ENCODE data around the gene TRIM47. TPM values are rescaled to one million over a fixed set of nuclear protein-coding genes. Genes with fewer than 3 reads are reported as not detected.

Gene TRIM47
- total RNA-seq, 2 experiments from 2014 or later = 33.9 to 43.4 TPM

DNA sequence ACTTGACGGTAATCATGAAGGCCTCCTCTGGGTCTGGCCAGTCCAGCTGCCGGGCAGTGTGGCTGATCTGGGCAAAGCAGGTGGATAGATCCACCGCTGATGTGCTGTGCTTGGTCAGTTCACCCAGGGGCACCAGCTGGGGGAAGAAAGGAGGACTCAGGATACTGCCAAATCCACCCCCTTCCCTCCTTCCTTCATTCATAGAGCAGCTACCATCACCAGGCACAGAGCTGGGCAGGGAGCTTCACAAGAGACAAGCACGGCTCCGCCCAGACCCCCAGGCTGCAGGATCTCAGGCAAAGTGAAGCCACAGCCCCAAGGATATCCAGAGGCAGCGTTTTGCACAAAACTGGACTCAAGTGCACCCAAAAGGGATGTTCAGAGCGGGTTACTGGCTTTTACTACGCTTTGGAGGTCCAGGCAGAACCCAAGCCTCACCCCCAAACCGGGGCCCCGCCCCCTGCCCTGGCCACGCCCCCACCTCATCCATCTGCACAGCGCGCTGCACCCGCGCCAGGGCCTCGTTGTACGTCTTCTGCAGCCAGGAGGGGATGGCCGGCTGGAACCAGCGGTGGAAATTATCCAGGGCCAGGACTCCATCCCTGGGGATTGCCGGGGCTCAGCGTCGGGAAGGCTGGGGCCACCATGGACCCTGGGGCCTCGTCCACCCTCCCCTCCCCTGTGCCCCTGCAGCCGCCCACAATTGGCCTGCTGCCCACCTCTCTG, 43.3 kb downstream of the TRIM47 start:
- peak overlapping the region; percentile 69 for H3K27ac Mint-ChIP-seq
- H3K36me3 Mint-ChIP-seq (ENCODE audit: low read depth) = peaks cover 46% of the 10 kb centered on the region
- CTCF ChIA-PET = interaction anchor here (0.8 to 5.2 kb wide), 3 partner anchors 12 to 26 kb away, joined by 3 to 48 read pairs (median 3); partner anchors contain the start of gene UNC13D

DNA sequence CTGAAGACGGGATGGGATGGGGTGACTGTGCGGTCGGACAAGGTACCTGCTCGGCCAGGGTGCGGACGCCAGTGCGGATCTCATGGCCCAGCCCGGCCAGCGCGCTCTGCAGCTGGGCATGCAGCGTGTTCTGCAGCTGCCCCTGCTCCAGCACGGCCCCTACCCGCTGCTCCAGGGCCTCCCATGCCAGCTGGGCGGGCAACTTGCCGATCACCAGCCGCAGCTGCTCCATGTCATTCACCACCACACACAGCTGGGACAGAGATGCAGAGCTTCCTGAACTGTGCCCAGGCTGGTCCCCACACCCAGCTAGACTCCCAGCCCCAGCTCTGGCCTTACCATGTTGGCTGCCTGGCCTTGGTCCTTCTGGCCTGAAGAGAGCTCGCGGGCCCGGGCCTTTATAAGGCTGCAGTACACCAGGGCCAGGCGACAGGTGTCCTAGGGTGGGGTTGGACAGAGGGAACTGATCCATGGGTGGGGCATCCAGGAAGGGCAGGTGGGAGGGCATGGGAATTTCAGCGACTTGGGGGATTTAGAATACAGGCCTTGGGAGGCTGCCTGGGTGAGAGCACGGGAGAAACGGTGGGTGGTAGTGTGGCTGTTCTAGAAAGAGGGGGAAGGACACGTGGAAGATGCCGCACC, 44.0 kb downstream of the TRIM47 start:
- CTCF ChIA-PET = interaction anchor here (5.2 kb wide), 1 partner anchor 13 kb away, joined by 48 read pairs; the partner anchor contains the start of gene UNC13D
- POLR2A ChIA-PET = interaction anchor here (1.4 kb wide), 1 partner anchor 55 kb away, joined by 4 read pairs; a partner anchor contains a TSS
- Mint-ChIP-seq H3K4me1 (peaks cover 30% of the 10 kb centered on the region), H3K9me3 (no peaks in the 10 kb centered on the region), H3K4me3 (no peak overlapping the region), H3K27ac (peak overlapping the region; percentile 91), H3K36me3 (ENCODE audit: low read depth) (peaks cover 48% of the 10 kb centered on the region), H3K27me3 (no peaks in the 10 kb centered on the region)
- no peak for DNase-seq

More for the DNA sequence above, 43.3 kb downstream of the TRIM47 start:
- no peak overlapping the region for H3K4me3 Mint-ChIP-seq
- no peaks in the 10 kb centered on the region for H3K9me3 Mint-ChIP-seq
- no peaks in the 10 kb centered on the region for H3K27me3 Mint-ChIP-seq
- H3K4me1 Mint-ChIP-seq = peaks cover 30% of the 10 kb centered on the region
- no peak for DNase-seq
- POLR2A ChIA-PET = no interaction called here

DNA sequence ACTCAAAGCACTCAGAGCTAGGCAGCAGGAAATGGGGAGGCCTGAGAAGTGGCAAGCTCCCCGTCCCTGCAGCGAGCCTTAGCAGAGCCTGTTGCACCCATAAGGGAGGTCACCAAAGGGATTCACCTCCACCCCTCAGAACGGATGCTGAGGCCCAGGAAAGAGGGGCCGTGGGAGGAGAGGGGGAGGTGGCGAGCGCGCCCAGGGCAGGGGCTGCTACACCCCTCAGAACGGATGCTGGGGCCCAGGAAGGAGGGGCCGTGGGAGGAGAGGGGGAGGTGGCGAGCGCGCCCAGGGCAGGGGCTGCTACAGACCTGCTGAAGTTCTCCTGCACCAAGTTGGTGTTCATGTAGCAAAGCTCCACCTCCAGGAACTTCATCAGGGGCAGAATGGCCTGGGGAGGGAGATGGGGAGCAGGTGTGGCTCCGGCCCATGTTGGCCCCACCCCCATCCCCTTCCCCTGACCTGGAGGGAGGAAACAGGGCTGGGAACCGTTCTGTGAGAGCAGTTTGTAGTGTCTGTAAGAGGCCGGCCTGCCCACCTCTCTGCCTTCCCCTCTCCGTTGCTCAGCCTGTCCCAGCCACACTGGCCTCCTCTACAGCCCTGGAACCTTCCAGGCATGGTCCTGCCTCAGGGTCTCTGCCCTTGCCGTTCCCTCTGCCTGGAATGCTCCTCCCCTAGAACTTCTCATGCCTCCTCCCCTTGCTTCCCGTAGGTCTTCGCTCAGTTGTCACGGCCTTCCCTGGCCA, 45.6 kb downstream of the TRIM47 start:
- H3K27ac Mint-ChIP-seq = peak overlapping the region; percentile 91
- H3K9me3 Mint-ChIP-seq = no peaks in the 10 kb centered on the region
- POLR2A ChIA-PET = interaction anchor here (0.6 to 1.6 kb wide), 5 partner anchors 10 to 64 kb away, joined by 3 to 5 read pairs (median 4); partner anchors contain the start of genes TRIM65 and WBP2
- peak overlapping the region; percentile 51 for H3K4me3 Mint-ChIP-seq
- peak; percentile 52 for DNase-seq
- H3K4me1 Mint-ChIP-seq = peaks cover 37% of the 10 kb centered on the region
- CTCF ChIA-PET = interaction anchor here (1.6 to 5.2 kb wide), 3 partner anchors 14 to 46 kb away, joined by 3 to 48 read pairs (median 6); partner anchors contain the start of genes TRIM47, UNC13D and WBP2
- H3K36me3 Mint-ChIP-seq (ENCODE audit: low read depth) = peaks cover 44% of the 10 kb centered on the region
- H3K27me3 Mint-ChIP-seq = no peaks in the 10 kb centered on the region

DNA sequence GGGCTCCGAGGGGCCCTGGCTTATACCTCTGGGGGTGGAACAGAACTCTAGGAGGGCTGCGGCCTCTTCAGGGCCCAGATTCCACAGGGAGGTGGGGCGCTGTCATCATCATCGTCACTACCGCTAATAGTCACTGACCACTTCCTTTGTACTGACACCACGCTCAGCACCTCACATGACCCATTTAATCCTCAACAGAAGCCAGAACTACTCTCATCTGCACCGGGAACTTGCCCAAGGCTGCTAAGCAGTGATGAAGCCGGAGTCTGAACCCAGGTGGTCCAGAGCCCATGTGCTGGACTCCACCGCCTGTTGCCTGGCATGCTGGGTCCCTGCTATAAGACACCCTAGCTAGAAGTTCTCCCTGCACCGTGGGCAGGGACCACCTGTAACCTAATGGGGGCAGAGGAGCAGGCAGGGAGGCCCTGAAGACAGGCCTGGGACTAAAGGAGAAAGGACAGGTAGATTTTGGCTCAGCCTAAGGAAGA, 46.2 kb downstream of the TRIM47 start:
- ChIA-PET POLR2A (interaction anchor here (1.0 to 1.6 kb wide), 2 partner anchors 23 to 56 kb away, joined by 4 to 5 read pairs; partner anchors contain the start of gene WBP2), CTCF (interaction anchor here (1.6 to 5.2 kb wide), 3 partner anchors 15 to 46 kb away, joined by 3 to 48 read pairs (median 6); partner anchors contain the start of genes TRIM47, UNC13D and WBP2)
- no peaks in the 10 kb centered on the region for H3K27me3 Mint-ChIP-seq
- H3K4me1 Mint-ChIP-seq = peaks cover 42% of the 10 kb centered on the region
- peak overlapping the region; percentile 91 for H3K27ac Mint-ChIP-seq
- no peaks in the 10 kb centered on the region for H3K9me3 Mint-ChIP-seq
- DNase-seq = peak; percentile 54
- H3K36me3 Mint-ChIP-seq (ENCODE audit: low read depth) = peaks cover 40% of the 10 kb centered on the region
- H3K4me3 Mint-ChIP-seq = peak overlapping the region; percentile 51

DNA sequence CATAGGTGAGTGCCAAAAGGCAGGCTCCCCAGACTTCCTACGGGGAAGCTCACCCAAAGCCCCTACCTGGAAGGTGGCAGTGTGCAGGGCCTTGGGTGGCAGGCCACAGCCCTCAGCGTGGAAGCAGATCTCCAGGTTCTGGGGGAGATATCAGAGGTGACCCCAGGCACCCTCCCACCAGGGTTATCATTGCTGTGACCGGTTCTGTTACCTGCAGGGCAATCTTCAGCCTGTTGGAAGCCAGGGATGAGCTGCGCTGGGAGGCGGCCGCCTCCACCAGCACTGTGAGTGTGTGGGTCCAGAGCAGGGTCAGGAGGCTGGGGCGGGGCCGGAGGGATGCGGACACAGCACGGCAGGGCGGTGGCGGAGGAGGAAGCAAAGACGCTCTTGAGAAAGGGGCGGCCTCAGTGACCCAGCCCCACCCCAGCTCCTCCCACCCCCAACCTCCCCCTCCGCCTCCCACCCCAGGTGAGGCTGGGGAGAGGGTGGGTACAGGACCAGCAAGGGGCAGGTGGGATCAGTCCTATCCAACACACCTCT, 47.3 kb downstream of the TRIM47 start:
- Mint-ChIP-seq H3K27ac (peak overlapping the region; percentile 36), H3K4me1 (peaks cover 48% of the 10 kb centered on the region), H3K36me3 (ENCODE audit: low read depth) (peaks cover 42% of the 10 kb centered on the region), H3K4me3 (no peak overlapping the region), H3K27me3 (no peaks in the 10 kb centered on the region), H3K9me3 (no peaks in the 10 kb centered on the region)
- DNase-seq = no peak
- CTCF ChIA-PET = interaction anchor here (1.0 to 1.9 kb wide), 7 partner anchors 13 to 37 kb away, joined by 3 to 10 read pairs (median 5); partner anchors contain the start of gene UNC13D
- POLR2A ChIA-PET = no interaction called here

DNA sequence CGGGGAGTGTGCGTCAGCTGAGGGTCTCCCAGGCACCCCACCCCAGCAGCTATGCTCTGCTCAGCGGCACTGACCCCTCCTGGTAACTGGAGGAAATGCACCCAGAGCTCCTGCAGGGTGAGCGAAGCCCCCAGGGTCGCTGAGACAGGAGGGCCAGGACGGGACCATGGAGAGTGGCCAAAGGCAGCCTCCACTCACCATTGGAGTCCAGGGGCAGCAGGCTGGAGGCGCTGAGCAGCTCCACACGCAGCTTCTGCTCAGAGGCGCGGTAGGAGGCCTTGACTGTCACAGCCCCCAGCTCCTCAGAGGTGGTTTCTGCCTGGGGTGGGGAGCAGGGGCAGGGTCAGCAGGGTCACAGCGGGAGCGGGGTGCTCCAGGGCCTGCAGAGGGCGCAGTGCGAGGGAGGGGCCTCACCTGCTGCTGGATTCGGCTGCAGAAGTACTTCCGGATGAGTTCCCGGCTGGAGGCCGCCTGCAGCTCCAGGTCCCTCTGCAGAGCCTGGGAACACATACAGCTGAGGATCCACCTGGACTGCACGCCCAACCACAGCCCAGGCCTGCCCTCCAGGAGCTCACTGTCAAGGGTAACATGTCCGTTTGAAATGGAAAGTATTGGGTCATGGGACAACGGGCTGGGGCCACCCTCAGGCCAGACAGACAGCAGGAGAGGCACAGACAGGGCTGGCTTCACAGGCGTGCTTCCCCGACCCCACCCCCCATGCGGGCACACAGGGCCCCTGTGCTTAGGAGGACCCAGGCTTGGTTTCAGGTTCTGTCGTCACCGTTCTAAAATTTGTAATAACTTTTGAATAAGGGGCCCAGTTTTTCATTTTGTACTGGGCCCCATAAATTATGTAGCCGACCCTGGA, 48.0 kb downstream of the TRIM47 start:
- POLR2A ChIA-PET = interaction anchor here (0.5 to 0.6 kb wide), 2 partner anchors 50 to 66 kb away, joined by 3 read pairs; no protein-coding TSS in a partner anchor
- peak; percentile 25 for DNase-seq

DNA sequence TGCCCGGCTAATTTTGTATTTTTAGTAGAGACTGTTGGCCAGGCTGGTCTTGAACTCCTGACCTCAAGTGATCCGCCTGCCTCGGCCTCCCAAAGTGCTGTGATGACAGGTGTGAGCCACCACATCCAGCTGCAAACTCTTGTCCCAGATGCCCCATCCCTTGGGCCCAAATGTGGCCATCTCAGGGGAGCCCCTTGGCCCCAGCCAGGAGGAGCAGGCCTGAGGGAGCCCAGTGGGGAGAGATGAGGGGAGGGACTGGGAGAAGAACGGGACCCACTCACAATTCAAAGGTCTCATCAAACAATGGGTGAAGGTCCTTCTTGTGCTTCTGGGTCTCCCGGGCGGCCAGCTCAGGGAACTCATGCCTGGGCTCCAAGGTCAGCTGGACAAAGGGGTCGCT, 48.6 kb downstream of the TRIM47 start:
- DNase-seq = no peak
- ChIA-PET CTCF (interaction anchor here (0.5 to 1.9 kb wide), 19 partner anchors 9 to 225 kb away, joined by 3 to 10 read pairs (median 4); partner anchors contain the start of genes GALK1 and UNC13D), POLR2A (interaction anchor here (0.5 kb wide), 1 partner anchor 66 kb away, joined by 3 read pairs; no protein-coding TSS in a partner anchor)
- no peaks in the 10 kb centered on the region for H3K27me3 Mint-ChIP-seq
- no peak overlapping the region for H3K4me3 Mint-ChIP-seq
- no peaks in the 10 kb centered on the region for H3K9me3 Mint-ChIP-seq
- peak overlapping the region; percentile 64 for H3K27ac Mint-ChIP-seq
- H3K36me3 Mint-ChIP-seq (ENCODE audit: low read depth) = peaks cover 40% of the 10 kb centered on the region
- H3K4me1 Mint-ChIP-seq = peaks cover 45% of the 10 kb centered on the region

More for the DNA sequence above, 48.0 kb downstream of the TRIM47 start:
- Mint-ChIP-seq H3K4me3 (no peak overlapping the region), H3K27ac (peak overlapping the region; percentile 64), H3K9me3 (no peaks in the 10 kb centered on the region), H3K27me3 (no peaks in the 10 kb centered on the region), H3K36me3 (ENCODE audit: low read depth) (peaks cover 42% of the 10 kb centered on the region), H3K4me1 (peaks cover 48% of the 10 kb centered on the region)
- CTCF ChIA-PET = interaction anchor here (0.5 to 1.9 kb wide), 21 partner anchors 9 to 225 kb away, joined by 3 to 10 read pairs (median 4); partner anchors contain the start of genes GALK1 and UNC13D

DNA sequence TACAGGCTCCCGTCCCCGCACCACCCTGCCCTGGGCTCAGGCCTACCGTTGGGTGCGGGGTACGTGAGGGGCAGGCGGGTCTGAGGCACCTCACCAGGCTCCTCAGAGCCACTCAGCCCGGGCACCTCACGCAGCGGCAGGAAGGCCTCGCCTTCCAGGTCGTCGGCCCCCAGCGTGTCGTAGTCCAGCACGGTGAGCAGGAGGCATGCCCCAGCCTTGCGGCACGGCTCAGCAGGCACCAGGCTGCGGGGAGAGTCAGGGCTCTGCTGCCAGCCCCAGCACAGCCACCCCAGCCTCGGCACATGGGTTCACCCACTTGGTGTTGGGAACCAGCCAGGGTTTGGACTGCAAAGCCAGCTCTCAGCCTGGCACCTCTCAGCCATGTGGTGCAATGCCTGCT, 49.6 kb downstream of the TRIM47 start:
- ChIA-PET CTCF (interaction anchor here (0.7 kb wide), 1 partner anchor 11 kb away, joined by 3 read pairs; no protein-coding TSS in a partner anchor), POLR2A (interaction anchor here (0.5 kb wide), 1 partner anchor 140 kb away, joined by 3 read pairs; no protein-coding TSS in a partner anchor)
- H3K27ac Mint-ChIP-seq = peak overlapping the region; percentile 5
- H3K27me3 Mint-ChIP-seq = no peaks in the 10 kb centered on the region
- no peaks in the 10 kb centered on the region for H3K9me3 Mint-ChIP-seq
- peaks cover 31% of the 10 kb centered on the region for H3K36me3 Mint-ChIP-seq (ENCODE audit: low read depth)
- H3K4me1 Mint-ChIP-seq = peaks cover 36% of the 10 kb centered on the region
- H3K4me3 Mint-ChIP-seq = no peak overlapping the region
- DNase-seq = no peak

DNA sequence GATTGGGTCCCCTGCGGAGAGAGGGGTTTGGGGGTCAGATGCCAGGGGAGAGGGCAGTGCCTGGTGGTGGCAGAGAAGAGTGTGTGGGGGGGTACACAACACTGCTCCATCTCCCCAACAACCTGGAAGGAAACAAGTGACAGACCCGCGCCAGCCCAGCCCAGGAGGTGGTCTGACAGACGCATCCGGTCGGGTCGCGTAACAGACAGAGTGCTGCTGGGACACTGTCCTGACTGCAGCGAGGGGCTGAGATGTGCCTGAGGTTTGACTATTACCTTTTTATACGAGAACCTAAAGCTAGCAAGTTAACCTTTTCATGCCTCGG, 50.3 kb downstream of the TRIM47 start:
- peaks cover 29% of the 10 kb centered on the region for H3K4me1 Mint-ChIP-seq
- POLR2A ChIA-PET = interaction anchor here (0.5 kb wide), 1 partner anchor 139 kb away, joined by 3 read pairs; no protein-coding TSS in a partner anchor
- no peak for DNase-seq
- H3K36me3 Mint-ChIP-seq (ENCODE audit: low read depth) = peaks cover 26% of the 10 kb centered on the region
- H3K9me3 Mint-ChIP-seq = no peaks in the 10 kb centered on the region
- H3K4me3 Mint-ChIP-seq = peak overlapping the region; percentile 56
- peak overlapping the region; percentile 91 for H3K27ac Mint-ChIP-seq
- no peaks in the 10 kb centered on the region for H3K27me3 Mint-ChIP-seq
- CTCF ChIA-PET = interaction anchor here (0.5 to 3.3 kb wide), 9 partner anchors 9 to 244 kb away, joined by 3 to 14 read pairs (median 4); no protein-coding TSS in a partner anchor

DNA sequence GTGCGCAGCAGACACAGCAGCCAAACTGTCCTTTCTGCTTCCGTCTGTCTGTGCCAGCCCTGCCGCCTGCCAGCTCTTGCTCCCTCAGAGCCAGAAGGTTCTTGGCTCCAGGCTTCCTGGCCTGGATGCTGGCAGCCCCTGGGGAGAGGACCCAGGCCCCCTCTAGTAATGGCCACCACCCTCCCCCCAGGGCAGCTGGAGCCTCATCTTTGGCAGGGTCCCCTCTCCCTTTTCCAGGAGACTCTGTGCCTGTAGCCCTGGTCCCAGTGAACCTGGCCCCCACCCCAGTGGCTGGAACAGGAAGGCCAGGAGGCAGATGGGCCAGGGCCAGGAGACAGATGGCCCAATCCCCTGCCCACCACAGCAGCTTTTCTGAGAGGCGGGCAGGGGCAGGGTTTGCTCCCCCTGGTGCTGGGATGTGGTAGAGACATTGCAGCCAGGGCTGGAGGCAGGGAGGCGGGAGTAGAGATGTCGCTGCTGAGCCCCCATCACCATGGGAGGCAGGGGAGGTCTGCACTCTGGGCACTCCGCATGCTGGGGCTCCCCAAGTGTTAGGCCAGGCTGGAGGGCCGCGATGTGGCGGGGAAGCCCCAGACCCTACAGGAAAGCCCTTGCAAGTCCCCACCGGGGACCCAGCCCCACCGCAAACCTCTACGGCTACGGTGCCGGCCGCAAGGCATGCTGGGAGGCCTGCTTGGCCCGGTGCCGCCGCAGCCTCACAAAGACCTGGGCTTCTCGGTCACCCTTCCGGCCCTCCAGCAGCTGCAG, 50.9 kb downstream of the TRIM47 start:
- POLR2A ChIA-PET = interaction anchor here (0.5 kb wide), 1 partner anchor 51 kb away, joined by 3 read pairs; no protein-coding TSS in a partner anchor
- CTCF ChIA-PET = interaction anchor here (0.5 to 3.3 kb wide), 12 partner anchors 9 to 243 kb away, joined by 3 to 14 read pairs (median 5); partner anchors contain the start of gene UNC13D
- peaks cover 24% of the 10 kb centered on the region for H3K36me3 Mint-ChIP-seq (ENCODE audit: low read depth)
- H3K4me3 Mint-ChIP-seq = peak overlapping the region; percentile 56
- peak overlapping the region; percentile 91 for H3K27ac Mint-ChIP-seq
- peaks cover 23% of the 10 kb centered on the region for H3K4me1 Mint-ChIP-seq
- H3K27me3 Mint-ChIP-seq = no peaks in the 10 kb centered on the region
- peak; percentile 68 for DNase-seq
- no peaks in the 10 kb centered on the region for H3K9me3 Mint-ChIP-seq
